Sigmoid colon (tissue), 3 donors: Measurements from ENCODE around the gene CEACAM19.

ENCODE experiments used
- CTCF ChIP-seq, 4 experiments: fragments of 450-650 bp in 3 of 4; fragments of 200-600 bp in 1 of 4; IDR thresholded peaks; one replicate each; pipeline ENCODE4 v1.5.1; 2016 to 2019; ENCODE audit warnings: antibody characterized with exemption in 4 of 4, mild to moderate bottlenecking in 3 of 4, moderate library complexity in 2 of 4
- POLR2A ChIP-seq, 2 donors: fragments of 450-650 bp; IDR thresholded peaks; one replicate each; pipeline ENCODE4 v1.6.1; 2016; ENCODE audit warnings: antibody characterized with exemption in 2 of 2, mild to moderate bottlenecking in 2 of 2, moderate library complexity in 2 of 2

GRCh38 chr19:44668985-44669764 is 2.1 kb upstream of the CEACAM19 start:
- TF ChIP-seq POLR2A (IDR thresholded peaks at IDR 0.05), result no peak
- no peak for TF ChIP-seq CTCF (IDR thresholded peaks at IDR 0.05)
